Keratinocyte (primary cell): ENCODE results near the gene POLE.

Source experiments
- EZH2 ChIP-seq: IDR thresholded peaks from one replicate; pipeline ENCODE4 v1.6.1; 2012; ENCODE audit warnings: inconsistent platforms, mild to moderate bottlenecking, low read length, moderate library complexity
- TF ChIP-seq, protein P1 (sequence below), 3 experiments: IDR thresholded peaks in 1 of 3; conservative IDR thresholded peaks in 1 of 3; optimal IDR thresholded peaks in 1 of 3; 2 replicates in 2 of 3; 3 replicates in 1 of 3; pipeline versions ENCODE3 to v1.5.1; 2011; ENCODE audit warnings: low read length in 3 of 3, mild to moderate bottlenecking in 3 of 3, moderate library complexity in 2 of 3, control low read depth in 1 of 3, inconsistent platforms in 1 of 3; ENCODE audit not compliant: insufficient read depth in 2 of 3; ENCODE audit errors: extremely low read depth in 1 of 3

DNA sequence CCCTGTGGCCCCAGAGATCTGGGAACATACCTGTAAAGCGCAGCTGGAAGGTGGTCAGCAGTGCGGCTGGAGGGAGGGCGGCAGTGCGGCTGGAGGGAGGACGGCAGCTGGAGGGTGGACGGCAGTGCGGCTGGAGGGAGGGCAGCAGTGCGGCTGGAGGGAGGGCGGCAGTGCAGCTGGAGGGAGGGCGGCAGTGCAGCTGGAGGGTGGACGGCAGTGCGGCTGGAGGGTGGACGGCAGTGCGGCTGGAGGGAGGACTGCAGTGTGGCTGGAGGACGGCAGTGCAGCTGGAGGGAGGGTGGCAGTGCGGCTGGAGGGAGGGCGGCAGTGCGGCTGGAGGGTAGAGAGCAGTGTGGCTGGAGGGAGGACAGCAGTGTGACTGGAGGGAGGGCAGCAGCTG is 100.2 kb downstream of the POLE start:
- TF ChIP-seq EZH2 = no peak
- TF ChIP-seq, protein P1, sequence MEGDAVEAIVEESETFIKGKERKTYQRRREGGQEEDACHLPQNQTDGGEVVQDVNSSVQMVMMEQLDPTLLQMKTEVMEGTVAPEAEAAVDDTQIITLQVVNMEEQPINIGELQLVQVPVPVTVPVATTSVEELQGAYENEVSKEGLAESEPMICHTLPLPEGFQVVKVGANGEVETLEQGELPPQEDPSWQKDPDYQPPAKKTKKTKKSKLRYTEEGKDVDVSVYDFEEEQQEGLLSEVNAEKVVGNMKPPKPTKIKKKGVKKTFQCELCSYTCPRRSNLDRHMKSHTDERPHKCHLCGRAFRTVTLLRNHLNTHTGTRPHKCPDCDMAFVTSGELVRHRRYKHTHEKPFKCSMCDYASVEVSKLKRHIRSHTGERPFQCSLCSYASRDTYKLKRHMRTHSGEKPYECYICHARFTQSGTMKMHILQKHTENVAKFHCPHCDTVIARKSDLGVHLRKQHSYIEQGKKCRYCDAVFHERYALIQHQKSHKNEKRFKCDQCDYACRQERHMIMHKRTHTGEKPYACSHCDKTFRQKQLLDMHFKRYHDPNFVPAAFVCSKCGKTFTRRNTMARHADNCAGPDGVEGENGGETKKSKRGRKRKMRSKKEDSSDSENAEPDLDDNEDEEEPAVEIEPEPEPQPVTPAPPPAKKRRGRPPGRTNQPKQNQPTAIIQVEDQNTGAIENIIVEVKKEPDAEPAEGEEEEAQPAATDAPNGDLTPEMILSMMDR (optimal IDR thresholded peaks at IDR 0.05 in 1 of 3, IDR thresholded peaks at IDR 0.05 in 1 of 3, conservative IDR thresholded peaks at IDR 0.05 in 1 of 3; ENCODE audit: extremely low read depth in 1 of 3, insufficient read depth in 2 of 3, low read length in 3 of 3) = no peak
